Common myeloid progenitor, CD34-positive (primary cell): Measurements from ENCODE around the gene MICU1.

ENCODE experiments used
- CTCF ChIA-PET: fragments of 350-600 bp; sonication (Branson Sonifier 250); formaldehyde crosslinking; loops from one replicate; lab custom pipeline; 2021; ENCODE audit warnings: antibody characterized with exemption; lab: Charles Lee
- POLR2A ChIA-PET: fragments of 350-600 bp; sonication (Branson Sonifier 250); formaldehyde crosslinking; loops from one replicate; lab custom pipeline; 2021; ENCODE audit warnings: antibody characterized with exemption; lab: Charles Lee
- DNase-seq, 3 donors: peaks; one replicate each; pipeline versions ENCODE4 v3.0.0 to v3.0.0-alpha.2; 2013
- H3K27ac ChIP-seq, 2 experiments: 1 replicate in 1 of 2; 2 replicates in 1 of 2; pipeline ENCODE4 v1.7.0; 2013; ENCODE audit warnings: inconsistent platforms in 2 of 2, low read length in 2 of 2, mild to moderate bottlenecking in 2 of 2, low read depth in 1 of 2, moderate library complexity in 1 of 2; ENCODE audit not compliant: severe bottlenecking in 2 of 2, insufficient read depth in 1 of 2, poor library complexity in 1 of 2
- H3K27me3 ChIP-seq, 5 experiments: replicated peaks in 2 of 5; 1 replicate in 3 of 5; 2 replicates in 2 of 5; pipeline versions ENCODE4 v1.6.1 to v1.7.0; 2013; ENCODE audit warnings: low read length in 4 of 5, mild to moderate bottlenecking in 2 of 5, moderate library complexity in 2 of 5, inconsistent platforms in 1 of 5; ENCODE audit not compliant: insufficient read depth in 5 of 5, control insufficient read depth in 4 of 5
- H3K36me3 ChIP-seq, 4 experiments: 1 replicate in 2 of 4; 2 replicates in 2 of 4; pipeline versions ENCODE4 v1.6.1 to v1.7.0; 2013; ENCODE audit warnings: low read length in 3 of 4, control low read depth in 1 of 4, mild to moderate bottlenecking in 1 of 4; ENCODE audit not compliant: control insufficient read depth in 4 of 4, insufficient read depth in 4 of 4
- H3K4me1 ChIP-seq, 4 experiments: 1 replicate in 3 of 4; 2 replicates in 1 of 4; pipeline versions ENCODE4 v1.6.1 to v1.7.1; 2013; ENCODE audit warnings: low read length in 3 of 4, mild to moderate bottlenecking in 3 of 4, control low read depth in 1 of 4, inconsistent platforms in 1 of 4, moderate library complexity in 1 of 4; ENCODE audit not compliant: control insufficient read depth in 4 of 4, insufficient read depth in 4 of 4; ENCODE audit errors: control extremely low read depth in 1 of 4
- H3K4me3 ChIP-seq, 7 experiments: 1 replicate in 4 of 7; 2 replicates in 3 of 7; pipeline versions ENCODE4 v1.5.1 to v1.7.0; 2013; ENCODE audit warnings: mild to moderate bottlenecking in 7 of 7, low read length in 6 of 7, moderate library complexity in 6 of 7, inconsistent platforms in 2 of 7, low read depth in 2 of 7, control low read depth in 1 of 7; ENCODE audit not compliant: insufficient read depth in 4 of 7, control insufficient read depth in 1 of 7; ENCODE audit errors: extremely low read depth in 1 of 7
- H3K9me3 ChIP-seq, 5 experiments: 1 replicate in 4 of 5; 2 replicates in 1 of 5; pipeline versions ENCODE4 v1.6.1 to v1.7.1; 2013; ENCODE audit warnings: low read length in 4 of 5, mild to moderate bottlenecking in 2 of 5, inconsistent platforms in 1 of 5, low read depth in 1 of 5, moderate library complexity in 1 of 5; ENCODE audit not compliant: control insufficient read depth in 4 of 5, insufficient read depth in 2 of 5; ENCODE audit errors: control extremely low read depth in 1 of 5
- WGBS: methylation state at CpG from one replicate; pipeline ENCODE4 v1.1.5; 2013; ENCODE audit not compliant: insufficient coverage; 5-methylcytosine and 5-hydroxymethylcytosine counted together

The MICU1 gene

GRCh38 chr10:72542396-72542815 is 83.5 kb downstream of the MICU1 start:
- no peaks in the 10 kb centered on the region for H3K27me3 ChIP-seq
- H3K4me3 ChIP-seq: no peak overlapping the region
- no peak for DNase-seq
- H3K36me3 ChIP-seq: peaks cover 2 to 47% (median 17%) of the 10 kb centered on the region in 4 experiments
- CTCF ChIA-PET: interaction anchor here (0.8 kb wide), 1 partner anchor 237 kb away, joined by 3 read pairs; no protein-coding TSS in a partner anchor
- H3K27ac ChIP-seq: no peak overlapping the region
- WGBS: 98% methylated on average over 7 of the region's 8 CpGs
- no peaks in the 10 kb centered on the region for H3K4me1 ChIP-seq
- H3K9me3 ChIP-seq: peaks cover 0 to 38% (median 23%) of the 10 kb centered on the region in 5 experiments
- POLR2A ChIA-PET: no interaction called here

GRCh38 chr10:72541337-72541736 is 84.5 kb downstream of the MICU1 start:
- POLR2A ChIA-PET: no interaction called here
- no peak for DNase-seq
- peaks cover 2 to 47% (median 17%) of the 10 kb centered on the region in 4 experiments for H3K36me3 ChIP-seq

GRCh38 chr10:72540193-72540807 is 85.6 kb downstream of the MICU1 start:
- H3K4me1 ChIP-seq: no peaks in the 10 kb centered on the region
- H3K9me3 ChIP-seq: peaks cover 0 to 38% (median 23%) of the 10 kb centered on the region in 5 experiments
- H3K27me3 ChIP-seq: no peaks in the 10 kb centered on the region
- CTCF ChIA-PET: no interaction called here
- peaks cover 2 to 45% (median 17%) of the 10 kb centered on the region in 4 experiments for H3K36me3 ChIP-seq
- POLR2A ChIA-PET: interaction anchor here (0.7 kb wide), 2 partner anchors 15 to 390 kb away, joined by 3 read pairs; no protein-coding TSS in a partner anchor
- H3K27ac ChIP-seq: no peak overlapping the region
- 100% methylated on average over 1 of the region's 2 CpGs for WGBS
- no peak overlapping the region for H3K4me3 ChIP-seq
- DNase-seq: no peak

More at GRCh38 chr10:72541337-72541736, 84.5 kb downstream of the MICU1 start:
- Histone ChIP-seq H3K27me3 (no peaks in the 10 kb centered on the region), H3K4me1 (no peaks in the 10 kb centered on the region), H3K27ac (no peak overlapping the region), H3K4me3 (no peak overlapping the region), H3K9me3 (peaks cover 0 to 38% (median 23%) of the 10 kb centered on the region in 5 experiments)
- CTCF ChIA-PET: no interaction called here

- Histone ChIP-seq H3K9me3 (peaks cover 0 to 38% (median 23%) of the 10 kb centered on the region in 5 experiments), H3K27ac (no peak overlapping the region), H3K4me3 (no peak overlapping the region), H3K27me3 (no peaks in the 10 kb centered on the region), H3K36me3 (peaks cover 2 to 40% (median 15%) of the 10 kb centered on the region in 4 experiments), H3K4me1 (no peaks in the 10 kb centered on the region)
- no CpG with 5 or more reads among the region's 1 CpG for WGBS
- ChIA-PET CTCF (no interaction called here), POLR2A (no interaction called here)
- DNase-seq: no peak
Observed at GRCh38 chr10:72539137-72539536, 86.7 kb downstream of the MICU1 start.

- no peaks in the 10 kb centered on the region for H3K27me3 ChIP-seq
- no peaks in the 10 kb centered on the region for H3K9me3 ChIP-seq
- no peaks in the 10 kb centered on the region for H3K4me1 ChIP-seq
- DNase-seq: no peak
- H3K36me3 ChIP-seq: peaks cover 0 to 3% (median under 1%) of the 10 kb centered on the region in 4 experiments
- CTCF ChIA-PET: no interaction called here
- POLR2A ChIA-PET: no interaction called here
- no peak overlapping the region for H3K4me3 ChIP-seq
- no peak overlapping the region for H3K27ac ChIP-seq
Observed at GRCh38 chr10:72525689-72526088, 100.2 kb downstream of the MICU1 start.

GRCh38 chr10:72525277-72525676 is 100.6 kb downstream of the MICU1 start:
- 97% methylated on average over 3 of the region's 5 CpGs for WGBS
- H3K9me3 ChIP-seq: no peaks in the 10 kb centered on the region
- no peak overlapping the region for H3K4me3 ChIP-seq
- peaks cover 0 to 3% (median under 1%) of the 10 kb centered on the region in 4 experiments for H3K36me3 ChIP-seq
- POLR2A ChIA-PET: interaction anchor here (0.5 kb wide), 1 partner anchor 15 kb away, joined by 3 read pairs; no protein-coding TSS in a partner anchor
- H3K27ac ChIP-seq: no peak overlapping the region
- CTCF ChIA-PET: no interaction called here
- H3K4me1 ChIP-seq: no peaks in the 10 kb centered on the region
- H3K27me3 ChIP-seq: no peaks in the 10 kb centered on the region
- no peak for DNase-seq

GRCh38 chr10:72524489-72524888 is 101.4 kb downstream of the MICU1 start:
- DNase-seq: no peak
- 100% methylated on average over 2 of the region's 2 CpGs for WGBS
- Histone ChIP-seq H3K36me3 (peaks cover 0 to 3% (median under 1%) of the 10 kb centered on the region in 4 experiments), H3K4me1 (no peaks in the 10 kb centered on the region), H3K27ac (no peak overlapping the region), H3K27me3 (no peaks in the 10 kb centered on the region), H3K4me3 (no peak overlapping the region), H3K9me3 (no peaks in the 10 kb centered on the region)
- ChIA-PET CTCF (no interaction called here), POLR2A (no interaction called here)
